Measurements from ENCODE around the gene SERPINI1.
"Not testable (repeated sequence)": the region's sequence is repeated elsewhere in the genome, so short reads cannot be mapped to it uniquely, and the experiment has no call there.

The SERPINI1 gene

GRCh38 chr3:167813169-167814123 is 77.9 kb downstream of the SERPINI1 start:
- H3K4me3 ChIP-seq (ENCODE audit: low read length): no peak overlapping the region
- TF ChIP-seq CTCF (conservative IDR thresholded peaks at IDR 0.05; ENCODE audit: low read depth, low read length): no peak
- DNase-seq (ENCODE audit: low read depth): no peak

GRCh38 chr3:167814441-167814951 is 79.0 kb downstream of the SERPINI1 start:
- H3K4me3 ChIP-seq (ENCODE audit: low read length): no peak overlapping the region
- peak; percentile 83 for DNase-seq (ENCODE audit: low read depth)
- TF ChIP-seq CTCF (conservative IDR thresholded peaks at IDR 0.05; ENCODE audit: low read depth, low read length): no peak

DNA sequence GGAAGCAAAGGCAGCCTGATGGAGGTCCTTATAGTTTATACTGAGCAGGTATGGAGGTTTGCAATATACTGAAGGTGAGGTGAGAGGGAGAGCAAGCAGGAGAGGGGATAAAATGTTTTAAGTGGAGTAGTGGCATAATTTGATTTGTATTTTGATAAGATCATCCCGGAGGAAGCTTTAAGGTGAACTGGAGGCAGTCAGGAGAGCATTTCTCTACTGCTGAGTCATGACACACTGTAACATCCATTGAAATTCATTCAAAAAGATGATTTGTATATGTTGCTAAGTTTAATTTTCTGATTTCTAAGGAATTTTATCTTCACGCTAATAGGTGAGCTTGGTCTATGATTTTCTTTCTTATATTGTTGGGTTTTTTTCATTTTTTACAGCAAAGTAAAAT is 81.4 kb downstream of the SERPINI1 start:
- no peak for TF ChIP-seq CTCF (conservative IDR thresholded peaks at IDR 0.05; ENCODE audit: low read depth, low read length)
- no peak overlapping the region for H3K4me3 ChIP-seq (ENCODE audit: low read length)
- DNase-seq (ENCODE audit: low read depth): no peak

DNA sequence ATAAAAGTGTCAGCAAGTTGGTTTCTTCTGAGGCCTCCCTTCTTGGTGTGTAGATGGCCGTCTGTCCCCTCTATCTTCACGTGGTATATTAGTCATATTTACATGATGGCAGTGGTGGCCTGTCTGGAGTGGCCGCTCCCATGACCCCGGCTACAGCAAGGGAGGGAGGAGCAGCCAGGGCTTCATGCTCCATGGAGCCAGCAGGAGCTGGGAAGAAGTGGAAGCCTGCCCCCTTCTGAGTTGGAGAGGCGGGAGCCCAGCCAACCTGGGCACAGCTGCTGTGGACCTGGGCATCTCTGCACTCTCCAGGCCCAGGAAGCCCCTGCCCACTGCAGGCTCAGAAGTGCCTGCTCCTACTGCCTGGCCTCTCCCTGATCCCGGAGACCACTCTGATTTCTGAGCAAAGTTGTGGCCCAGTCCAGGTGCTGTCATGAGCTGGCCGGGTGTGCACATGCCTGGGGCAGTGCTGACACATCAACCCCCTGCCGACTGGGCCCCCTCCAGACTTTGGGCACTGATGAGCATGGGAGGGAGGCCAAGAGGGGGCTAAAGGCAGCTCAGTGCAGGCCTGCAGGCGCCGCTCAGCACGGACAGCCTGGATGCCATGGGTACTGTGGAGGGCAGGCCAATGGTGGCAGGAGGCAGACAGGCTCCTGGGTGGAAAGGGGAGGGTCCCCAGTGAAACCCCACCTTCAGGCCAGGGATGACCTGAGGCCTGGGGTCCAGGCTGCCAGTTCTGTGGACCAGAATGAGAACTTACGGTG is 84.8 kb downstream of the SERPINI1 start:
- no peak for TF ChIP-seq CTCF (conservative IDR thresholded peaks at IDR 0.05; ENCODE audit: low read depth, low read length)
- DNase-seq (ENCODE audit: low read depth): no peak
- no peak overlapping the region for H3K4me3 ChIP-seq (ENCODE audit: low read length)

GRCh38 chr3:167821248-167821805 is 85.8 kb downstream of the SERPINI1 start:
- TF ChIP-seq CTCF (conservative IDR thresholded peaks at IDR 0.05; ENCODE audit: low read depth, low read length): no peak
- H3K4me3 ChIP-seq (ENCODE audit: low read length): no peak overlapping the region
- DNase-seq (ENCODE audit: low read depth): no peak

DNA sequence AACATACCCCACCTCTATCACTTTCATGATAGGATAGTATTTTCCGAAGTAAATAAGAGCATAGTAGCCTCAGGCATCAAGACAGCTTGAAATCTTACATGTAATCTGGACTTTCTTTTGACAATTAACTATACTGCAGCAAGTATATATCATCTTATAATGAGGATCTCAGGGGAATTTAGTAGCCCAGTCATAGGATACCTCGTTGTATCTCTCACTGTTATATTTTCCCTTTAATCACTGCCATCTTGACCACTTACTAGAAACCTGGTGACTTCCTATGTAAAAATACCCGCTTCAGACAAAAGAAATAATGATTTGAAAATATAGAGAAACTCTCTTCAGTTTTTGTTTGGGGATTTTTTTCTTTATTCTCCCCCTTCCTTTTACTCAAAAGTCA is 88.2 kb downstream of the SERPINI1 start:
- no peak overlapping the region for H3K4me3 ChIP-seq (ENCODE audit: low read length)
- no peak for DNase-seq (ENCODE audit: low read depth)
- TF ChIP-seq CTCF (conservative IDR thresholded peaks at IDR 0.05; ENCODE audit: low read depth, low read length): no peak

DNA sequence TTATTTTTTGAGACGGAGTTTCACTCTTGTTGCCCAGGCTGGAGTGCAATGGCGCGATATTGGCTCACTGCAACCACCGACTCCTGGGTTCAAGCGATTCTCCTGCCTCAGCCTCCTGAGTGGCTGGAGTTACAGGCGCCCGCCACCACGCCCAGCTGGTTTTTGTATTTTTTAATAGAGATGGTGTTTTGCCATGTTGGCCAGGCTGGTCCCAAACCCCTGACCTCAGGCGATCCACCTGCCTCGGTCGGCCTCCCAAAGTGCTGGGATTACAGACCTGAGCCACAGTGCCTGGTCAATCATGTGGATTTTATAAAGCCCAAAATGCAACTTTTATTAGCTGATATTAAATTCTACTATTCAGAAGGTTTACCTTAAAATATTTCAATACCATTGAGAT is 92.1 kb downstream of the SERPINI1 start:
- not testable (repeated sequence) for DNase-seq (ENCODE audit: low read depth); H3K4me3 ChIP-seq (ENCODE audit: low read length)
